ENCODE measurements around the gene MARCHF3.
"Not testable (repeated sequence)": the region's sequence is repeated elsewhere in the genome, so short reads cannot be mapped to it uniquely, and the experiment has no call there.

The MARCHF3 gene

GRCh38 chr5:126947146-126948010 is 83.0 kb downstream of the MARCHF3 start:
- DNase-seq: no peak
- Histone ChIP-seq H3K27me3 (replicated peaks; ENCODE audit: control insufficient read depth, insufficient read depth, low read length, poor library complexity, severe bottlenecking) (no peaks in the 10 kb centered on the region), H3K36me3 (ENCODE audit: control insufficient read depth, insufficient read depth, low read length) (no peaks in the 10 kb centered on the region), H3K9me3 (ENCODE audit: control insufficient read depth, low read length) (no peaks in the 10 kb centered on the region), H3K4me3 (ENCODE audit: insufficient read depth, low read depth, low read length, poor library complexity, severe bottlenecking) (no peak overlapping the region), H3K27ac (ENCODE audit: insufficient read depth, low read length, poor library complexity, severe bottlenecking) (no peak overlapping the region), H3K4me1 (ENCODE audit: control insufficient read depth, insufficient read depth, low read length, poor library complexity, severe bottlenecking) (no peaks in the 10 kb centered on the region)

- not testable (repeated sequence) for H3K4me3 ChIP-seq (ENCODE audit: insufficient read depth, low read depth, low read length, poor library complexity, severe bottlenecking); DNase-seq; H3K4me1 ChIP-seq (ENCODE audit: control insufficient read depth, insufficient read depth, low read length, poor library complexity, severe bottlenecking); H3K9me3 ChIP-seq (ENCODE audit: control insufficient read depth, low read length); H3K36me3 ChIP-seq (ENCODE audit: control insufficient read depth, insufficient read depth, low read length); H3K27me3 ChIP-seq (replicated peaks; ENCODE audit: control insufficient read depth, insufficient read depth, low read length, poor library complexity, severe bottlenecking); H3K27ac ChIP-seq (ENCODE audit: insufficient read depth, low read length, poor library complexity, severe bottlenecking)
These were observed 87.5 kb downstream of the MARCHF3 start for GRCh38 chr5:126942908-126943307.

- no peak overlapping the region for H3K27ac ChIP-seq (ENCODE audit: insufficient read depth, low read length, poor library complexity, severe bottlenecking)
- H3K4me1 ChIP-seq (ENCODE audit: control insufficient read depth, insufficient read depth, low read length, poor library complexity, severe bottlenecking): no peaks in the 10 kb centered on the region
- H3K9me3 ChIP-seq (ENCODE audit: control insufficient read depth, low read length): no peaks in the 10 kb centered on the region
- H3K4me3 ChIP-seq (ENCODE audit: insufficient read depth, low read depth, low read length, poor library complexity, severe bottlenecking): no peak overlapping the region
- H3K36me3 ChIP-seq (ENCODE audit: control insufficient read depth, insufficient read depth, low read length): no peaks in the 10 kb centered on the region
- DNase-seq: no peak
- H3K27me3 ChIP-seq (replicated peaks; ENCODE audit: control insufficient read depth, insufficient read depth, low read length, poor library complexity, severe bottlenecking): no peaks in the 10 kb centered on the region
These were observed 89.0 kb downstream of the MARCHF3 start for GRCh38 chr5:126941403-126941802.

- Histone ChIP-seq H3K9me3 (ENCODE audit: control insufficient read depth, low read length) (no peaks in the 10 kb centered on the region), H3K4me3 (ENCODE audit: insufficient read depth, low read depth, low read length, poor library complexity, severe bottlenecking) (no peak overlapping the region), H3K4me1 (ENCODE audit: control insufficient read depth, insufficient read depth, low read length, poor library complexity, severe bottlenecking) (no peaks in the 10 kb centered on the region), H3K36me3 (ENCODE audit: control insufficient read depth, insufficient read depth, low read length) (no peaks in the 10 kb centered on the region), H3K27ac (ENCODE audit: insufficient read depth, low read length, poor library complexity, severe bottlenecking) (no peak overlapping the region), H3K27me3 (replicated peaks; ENCODE audit: control insufficient read depth, insufficient read depth, low read length, poor library complexity, severe bottlenecking) (no peaks in the 10 kb centered on the region)
- DNase-seq: no peak
These were observed 90.5 kb downstream of the MARCHF3 start for GRCh38 chr5:126939887-126940286.

- no peaks in the 10 kb centered on the region for H3K27me3 ChIP-seq (replicated peaks; ENCODE audit: control insufficient read depth, insufficient read depth, low read length, poor library complexity, severe bottlenecking)
- no peak overlapping the region for H3K4me3 ChIP-seq (ENCODE audit: insufficient read depth, low read depth, low read length, poor library complexity, severe bottlenecking)
- no peaks in the 10 kb centered on the region for H3K9me3 ChIP-seq (ENCODE audit: control insufficient read depth, low read length)
- H3K27ac ChIP-seq (ENCODE audit: insufficient read depth, low read length, poor library complexity, severe bottlenecking): no peak overlapping the region
- no peaks in the 10 kb centered on the region for H3K36me3 ChIP-seq (ENCODE audit: control insufficient read depth, insufficient read depth, low read length)
- no peak for DNase-seq
- no peaks in the 10 kb centered on the region for H3K4me1 ChIP-seq (ENCODE audit: control insufficient read depth, insufficient read depth, low read length, poor library complexity, severe bottlenecking)
These were observed 91.9 kb downstream of the MARCHF3 start for GRCh38 chr5:126938466-126938865.

GRCh38 chr5:126937771-126938170 is 92.6 kb downstream of the MARCHF3 start:
- no peak for DNase-seq
- Histone ChIP-seq H3K9me3 (ENCODE audit: control insufficient read depth, low read length) (no peaks in the 10 kb centered on the region), H3K4me3 (ENCODE audit: insufficient read depth, low read depth, low read length, poor library complexity, severe bottlenecking) (no peak overlapping the region), H3K27me3 (replicated peaks; ENCODE audit: control insufficient read depth, insufficient read depth, low read length, poor library complexity, severe bottlenecking) (no peaks in the 10 kb centered on the region), H3K27ac (ENCODE audit: insufficient read depth, low read length, poor library complexity, severe bottlenecking) (no peak overlapping the region), H3K4me1 (ENCODE audit: control insufficient read depth, insufficient read depth, low read length, poor library complexity, severe bottlenecking) (no peaks in the 10 kb centered on the region), H3K36me3 (ENCODE audit: control insufficient read depth, insufficient read depth, low read length) (no peaks in the 10 kb centered on the region)

- no peak for DNase-seq
These were observed 93.5 kb downstream of the MARCHF3 start for GRCh38 chr5:126936775-126937418.

GRCh38 chr5:126931963-126932660 is 98.2 kb downstream of the MARCHF3 start:
- H3K27me3 ChIP-seq (replicated peaks; ENCODE audit: control insufficient read depth, insufficient read depth, low read length, poor library complexity, severe bottlenecking): no peaks in the 10 kb centered on the region
- no peak overlapping the region for H3K4me3 ChIP-seq (ENCODE audit: insufficient read depth, low read depth, low read length, poor library complexity, severe bottlenecking)
- no peak overlapping the region for H3K27ac ChIP-seq (ENCODE audit: insufficient read depth, low read length, poor library complexity, severe bottlenecking)
- no peaks in the 10 kb centered on the region for H3K4me1 ChIP-seq (ENCODE audit: control insufficient read depth, insufficient read depth, low read length, poor library complexity, severe bottlenecking)
- no peaks in the 10 kb centered on the region for H3K9me3 ChIP-seq (ENCODE audit: control insufficient read depth, low read length)
- H3K36me3 ChIP-seq (ENCODE audit: control insufficient read depth, insufficient read depth, low read length): no peaks in the 10 kb centered on the region
- no peak for DNase-seq

More at GRCh38 chr5:126936775-126937418, 93.5 kb downstream of the MARCHF3 start:
- Histone ChIP-seq H3K9me3 (ENCODE audit: control insufficient read depth, low read length) (no peaks in the 10 kb centered on the region), H3K4me1 (ENCODE audit: control insufficient read depth, insufficient read depth, low read length, poor library complexity, severe bottlenecking) (no peaks in the 10 kb centered on the region), H3K4me3 (ENCODE audit: insufficient read depth, low read depth, low read length, poor library complexity, severe bottlenecking) (no peak overlapping the region), H3K36me3 (ENCODE audit: control insufficient read depth, insufficient read depth, low read length) (no peaks in the 10 kb centered on the region), H3K27me3 (replicated peaks; ENCODE audit: control insufficient read depth, insufficient read depth, low read length, poor library complexity, severe bottlenecking) (no peaks in the 10 kb centered on the region), H3K27ac (ENCODE audit: insufficient read depth, low read length, poor library complexity, severe bottlenecking) (no peak overlapping the region)

GRCh38 chr5:126928041-126928440 is 102.3 kb downstream of the MARCHF3 start:
- Histone ChIP-seq H3K36me3 (ENCODE audit: control insufficient read depth, insufficient read depth, low read length) (no peaks in the 10 kb centered on the region), H3K4me1 (ENCODE audit: control insufficient read depth, insufficient read depth, low read length, poor library complexity, severe bottlenecking) (no peaks in the 10 kb centered on the region), H3K4me3 (ENCODE audit: insufficient read depth, low read depth, low read length, poor library complexity, severe bottlenecking) (no peak overlapping the region), H3K27me3 (replicated peaks; ENCODE audit: control insufficient read depth, insufficient read depth, low read length, poor library complexity, severe bottlenecking) (no peaks in the 10 kb centered on the region), H3K9me3 (ENCODE audit: control insufficient read depth, low read length) (no peaks in the 10 kb centered on the region), H3K27ac (ENCODE audit: insufficient read depth, low read length, poor library complexity, severe bottlenecking) (no peak overlapping the region)
- DNase-seq: no peak

GRCh38 chr5:126927429-126927828 is 102.9 kb downstream of the MARCHF3 start:
- no peaks in the 10 kb centered on the region for H3K27me3 ChIP-seq (replicated peaks; ENCODE audit: control insufficient read depth, insufficient read depth, low read length, poor library complexity, severe bottlenecking)
- DNase-seq: no peak
- H3K9me3 ChIP-seq (ENCODE audit: control insufficient read depth, low read length): no peaks in the 10 kb centered on the region
- no peak overlapping the region for H3K4me3 ChIP-seq (ENCODE audit: insufficient read depth, low read depth, low read length, poor library complexity, severe bottlenecking)
- no peak overlapping the region for H3K27ac ChIP-seq (ENCODE audit: insufficient read depth, low read length, poor library complexity, severe bottlenecking)
- no peaks in the 10 kb centered on the region for H3K36me3 ChIP-seq (ENCODE audit: control insufficient read depth, insufficient read depth, low read length)
- no peaks in the 10 kb centered on the region for H3K4me1 ChIP-seq (ENCODE audit: control insufficient read depth, insufficient read depth, low read length, poor library complexity, severe bottlenecking)

Measured in effector memory CD4-positive, alpha-beta T cell (primary cell).